T-helper 2 cell treated with Interferon-gamma antibody and Interleukin-4, amounts not matched to agents 5 μg/mL and 100 μg/mL, for 36 hours (primary cell): ENCODE measurements around the gene PLCB1.
"Not testable (repeated sequence)": the region's sequence is repeated elsewhere in the genome, so short reads cannot be mapped to it uniquely, and the experiment has no call there.

Experiments
- DNase-seq: peaks from one replicate; pipeline ENCODE4 v3.0.0; 2021; ENCODE audit warnings: low spot score
- H3K27ac Mint-ChIP-seq: one replicate; pipeline ENCODE4 v1.8.0; 2021; ENCODE audit warnings: mild to moderate bottlenecking, mixed read lengths
- H3K27me3 Mint-ChIP-seq: one replicate; pipeline ENCODE4 v1.8.0; 2021; ENCODE audit warnings: low read depth, mixed read lengths
- H3K36me3 Mint-ChIP-seq: one replicate; pipeline ENCODE4 v1.8.0; 2021; ENCODE audit warnings: low read depth, mixed read lengths
- H3K4me1 Mint-ChIP-seq: one replicate; pipeline ENCODE4 v1.8.0; 2021; ENCODE audit warnings: low read depth, mixed read lengths
- H3K4me3 Mint-ChIP-seq: one replicate; pipeline ENCODE4 v1.8.0; 2022; ENCODE audit warnings: mild to moderate bottlenecking, moderate library complexity, mixed read lengths
- H3K9me3 Mint-ChIP-seq: one replicate; pipeline ENCODE4 v1.8.0; 2021; ENCODE audit warnings: mixed read lengths

Gene PLCB1

DNA sequence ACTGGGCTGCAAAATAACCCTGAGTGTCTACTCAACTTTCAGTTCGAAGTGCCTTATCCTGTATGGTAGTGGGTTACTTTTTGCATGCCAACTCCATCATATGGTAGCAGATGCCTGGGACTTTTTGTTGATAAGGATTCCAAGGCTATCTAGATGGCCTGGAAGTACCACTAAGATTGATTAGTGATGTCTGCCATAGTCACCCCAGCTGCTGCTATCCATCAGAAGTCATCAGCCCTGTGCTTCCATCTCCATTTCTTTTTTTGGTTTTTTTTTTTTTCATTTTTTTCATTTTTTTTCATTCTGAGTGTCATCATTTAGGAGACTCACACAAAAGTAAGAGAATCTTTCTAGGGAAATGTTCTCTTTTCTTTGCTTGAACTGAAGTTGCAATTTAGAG, 719.4 kb downstream of the PLCB1 start:
- H3K9me3 Mint-ChIP-seq, result no peaks in the 10 kb centered on the region
- no peak overlapping the region for H3K4me3 Mint-ChIP-seq
- no peaks in the 10 kb centered on the region for H3K36me3 Mint-ChIP-seq
- DNase-seq, result no peak
- H3K4me1 Mint-ChIP-seq, result no peaks in the 10 kb centered on the region
- H3K27ac Mint-ChIP-seq, result no peak overlapping the region
- H3K27me3 Mint-ChIP-seq, result no peaks in the 10 kb centered on the region

DNA sequence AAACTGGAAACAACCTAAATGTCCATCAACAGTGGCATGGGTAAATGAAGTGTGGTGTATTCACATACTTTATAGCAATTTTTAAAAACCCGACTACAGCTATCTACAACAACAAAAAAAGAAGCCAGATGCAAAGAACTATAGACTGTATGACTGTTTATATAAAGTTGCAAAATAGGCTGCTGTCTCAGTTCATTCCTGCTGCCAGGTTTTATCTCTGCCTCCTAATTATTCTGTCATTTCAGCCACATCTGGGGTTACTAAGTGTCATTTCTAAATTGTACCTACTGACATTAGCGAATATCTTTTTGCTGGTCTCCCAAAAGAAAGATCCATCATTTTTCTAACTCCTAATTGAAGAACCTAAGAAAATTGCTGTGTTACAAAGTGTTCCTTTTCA, 719.9 kb downstream of the PLCB1 start:
- not testable (repeated sequence) for DNase-seq, H3K36me3 Mint-ChIP-seq, H3K27ac Mint-ChIP-seq, H3K4me1 Mint-ChIP-seq, H3K9me3 Mint-ChIP-seq, H3K4me3 Mint-ChIP-seq, H3K27me3 Mint-ChIP-seq

GRCh38 chr20:8853211-8853610, 721.1 kb downstream of the PLCB1 start:
- not testable (repeated sequence) for DNase-seq

DNA sequence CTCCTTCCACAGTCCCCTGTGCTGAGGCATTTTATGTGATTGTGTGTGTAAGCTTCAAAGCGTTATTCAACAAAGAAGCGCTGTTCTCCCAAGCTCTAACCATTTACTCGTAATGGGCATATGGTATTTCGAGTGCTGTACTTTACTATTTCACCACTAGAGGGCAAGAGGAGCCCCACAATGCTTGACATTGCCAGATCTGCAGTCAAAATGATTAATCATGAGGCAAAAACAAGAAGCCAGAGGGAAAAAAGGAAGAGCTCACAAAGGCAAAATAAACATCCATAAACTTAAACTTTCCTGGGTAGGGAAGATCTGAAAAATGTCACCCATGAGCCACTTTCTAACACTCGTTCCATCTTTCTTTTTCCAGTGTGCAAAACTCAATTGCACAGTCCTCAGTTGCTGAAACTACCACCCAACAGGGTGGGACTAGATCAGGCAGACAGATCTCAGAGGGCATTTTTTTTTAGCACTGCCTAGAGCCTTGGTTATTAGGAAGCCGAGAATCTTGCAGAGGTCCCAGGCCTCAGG, 721.8 kb downstream of the PLCB1 start:
- Mint-ChIP-seq H3K9me3 (no peaks in the 10 kb centered on the region), H3K36me3 (no peaks in the 10 kb centered on the region), H3K27ac (no peak overlapping the region), H3K4me3 (no peak overlapping the region), H3K27me3 (no peaks in the 10 kb centered on the region), H3K4me1 (no peaks in the 10 kb centered on the region)
- DNase-seq, result peak; percentile 6

More at GRCh38 chr20:8853211-8853610, 721.1 kb downstream of the PLCB1 start:
- not testable (repeated sequence) for H3K9me3 Mint-ChIP-seq, H3K4me1 Mint-ChIP-seq, H3K27me3 Mint-ChIP-seq, H3K27ac Mint-ChIP-seq, H3K36me3 Mint-ChIP-seq, H3K4me3 Mint-ChIP-seq

DNA sequence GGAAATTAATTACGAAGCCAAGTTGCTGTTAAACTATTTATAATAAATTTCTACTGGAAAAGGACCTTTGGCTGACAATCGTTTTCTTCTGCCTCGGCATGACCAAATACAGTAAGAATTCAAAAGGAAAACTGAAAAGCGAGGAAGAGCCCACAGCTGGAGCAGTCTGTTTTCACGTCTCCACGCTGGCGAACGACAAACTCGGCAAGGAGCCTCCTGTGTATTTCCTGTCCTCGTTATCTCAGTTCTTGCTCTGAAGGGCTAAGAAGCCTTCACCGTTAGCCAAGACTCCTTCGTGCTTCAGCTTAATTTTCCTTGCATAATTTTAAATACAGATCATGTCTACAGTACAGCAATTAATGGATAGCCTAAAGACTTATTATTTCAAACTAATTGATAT, 722.5 kb downstream of the PLCB1 start:
- H3K27me3 Mint-ChIP-seq, result no peaks in the 10 kb centered on the region
- no peak overlapping the region for H3K4me3 Mint-ChIP-seq
- no peaks in the 10 kb centered on the region for H3K4me1 Mint-ChIP-seq
- no peaks in the 10 kb centered on the region for H3K9me3 Mint-ChIP-seq
- no peak for DNase-seq
- H3K27ac Mint-ChIP-seq, result no peak overlapping the region
- no peaks in the 10 kb centered on the region for H3K36me3 Mint-ChIP-seq

DNA sequence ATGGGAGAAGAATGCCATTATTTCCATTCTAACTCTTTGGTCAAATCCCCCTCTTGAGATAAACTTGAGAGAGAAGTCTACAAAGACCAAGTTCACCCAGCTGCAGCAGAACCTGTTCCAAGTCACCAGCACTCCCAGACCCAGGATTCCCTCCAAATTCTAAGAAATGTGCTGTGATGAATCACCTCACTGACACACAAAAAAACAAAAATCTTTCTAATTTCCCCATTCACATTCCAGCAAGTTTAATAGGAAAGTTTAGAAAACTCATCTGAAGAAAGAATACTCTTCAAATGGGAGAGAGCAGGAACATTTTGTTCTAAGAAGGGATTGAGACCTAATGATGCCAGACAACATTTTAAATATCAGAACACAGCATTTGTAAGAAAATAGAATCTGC, 723.2 kb downstream of the PLCB1 start:
- no peak for DNase-seq
- Mint-ChIP-seq H3K9me3 (no peaks in the 10 kb centered on the region), H3K27ac (no peak overlapping the region), H3K27me3 (no peaks in the 10 kb centered on the region), H3K4me1 (no peaks in the 10 kb centered on the region), H3K4me3 (no peak overlapping the region), H3K36me3 (no peaks in the 10 kb centered on the region)

DNA sequence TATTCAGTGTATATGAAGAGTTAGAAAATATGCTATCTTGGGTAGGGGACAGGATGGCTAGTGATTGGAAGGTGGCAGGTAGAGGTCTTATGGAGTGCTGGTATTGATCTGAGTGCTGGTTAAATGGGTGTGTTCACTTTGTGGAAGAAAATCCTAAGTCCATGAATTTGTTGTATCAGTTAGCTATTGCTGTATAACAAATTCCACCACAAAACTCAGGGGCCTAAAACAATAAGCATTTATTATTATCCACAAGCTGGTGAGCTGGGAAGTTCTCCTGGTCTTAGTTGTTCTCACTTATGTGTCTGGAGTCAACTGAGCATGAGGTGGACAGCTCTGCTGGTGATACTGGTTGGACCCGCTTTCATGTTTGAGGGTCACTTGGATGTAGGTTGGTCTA, 724.6 kb downstream of the PLCB1 start:
- H3K36me3 Mint-ChIP-seq, result no peaks in the 10 kb centered on the region
- H3K4me1 Mint-ChIP-seq, result no peaks in the 10 kb centered on the region
- H3K27ac Mint-ChIP-seq, result no peak overlapping the region
- H3K27me3 Mint-ChIP-seq, result no peaks in the 10 kb centered on the region
- no peak for DNase-seq
- no peak overlapping the region for H3K4me3 Mint-ChIP-seq
- H3K9me3 Mint-ChIP-seq, result no peaks in the 10 kb centered on the region

DNA sequence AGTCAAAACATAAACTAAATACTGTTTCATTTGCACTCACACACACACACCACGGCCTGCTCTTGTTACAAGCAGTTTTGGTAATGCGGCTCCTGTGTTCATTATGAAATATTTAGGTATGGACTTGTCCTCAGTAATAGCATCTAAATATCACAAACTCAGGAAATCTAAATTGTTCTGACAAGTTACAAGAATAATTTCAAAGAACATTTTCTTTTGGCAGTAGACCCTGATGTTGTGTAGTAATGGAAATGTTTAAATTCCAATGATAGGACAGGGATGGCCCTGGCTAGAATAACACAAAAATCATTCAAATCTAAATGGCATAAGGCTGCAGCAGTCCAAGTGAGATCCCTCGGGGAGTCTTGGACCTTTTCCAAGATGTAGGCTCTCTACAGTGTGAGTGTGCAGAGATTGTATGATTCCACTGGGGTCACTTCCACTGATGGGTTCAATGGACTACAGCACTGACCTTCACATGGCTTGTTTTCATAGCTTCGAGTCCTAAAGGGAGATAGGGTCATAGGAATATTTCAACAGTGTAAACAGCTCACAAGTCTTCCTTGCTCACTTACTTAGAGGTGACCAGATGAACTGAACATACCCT, 726.2 kb downstream of the PLCB1 start:
- no peak overlapping the region for H3K4me3 Mint-ChIP-seq
- no peak for DNase-seq
- no peak overlapping the region for H3K27ac Mint-ChIP-seq
- no peaks in the 10 kb centered on the region for H3K9me3 Mint-ChIP-seq
- H3K27me3 Mint-ChIP-seq, result no peaks in the 10 kb centered on the region
- H3K4me1 Mint-ChIP-seq, result no peaks in the 10 kb centered on the region
- H3K36me3 Mint-ChIP-seq, result no peaks in the 10 kb centered on the region

GRCh38 chr20:8860011-8860495, 728.0 kb downstream of the PLCB1 start:
- no peaks in the 10 kb centered on the region for H3K4me1 Mint-ChIP-seq
- H3K27me3 Mint-ChIP-seq, result no peaks in the 10 kb centered on the region
- H3K27ac Mint-ChIP-seq, result no peak overlapping the region
- no peaks in the 10 kb centered on the region for H3K9me3 Mint-ChIP-seq
- no peak for DNase-seq
- H3K36me3 Mint-ChIP-seq, result no peaks in the 10 kb centered on the region
- no peak overlapping the region for H3K4me3 Mint-ChIP-seq

DNA sequence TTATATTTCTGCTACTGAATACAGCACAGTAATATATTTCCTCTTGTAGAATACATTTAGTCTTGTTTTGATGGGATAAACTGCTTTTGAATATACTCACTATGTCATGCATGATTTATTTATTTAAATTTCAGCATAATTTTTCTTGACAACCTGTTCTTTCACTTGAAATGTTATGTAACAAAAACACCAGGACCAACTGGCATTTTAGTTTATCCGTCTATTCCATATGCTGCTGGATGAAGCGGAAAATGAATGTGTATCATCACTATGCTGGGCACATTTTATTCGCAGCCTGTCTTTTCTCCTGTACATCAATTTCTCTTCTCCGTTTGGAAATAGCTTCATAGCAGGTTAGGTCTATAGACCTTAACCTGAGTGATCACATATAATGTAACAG, 730.0 kb downstream of the PLCB1 start:
- no peaks in the 10 kb centered on the region for H3K27me3 Mint-ChIP-seq
- no peaks in the 10 kb centered on the region for H3K4me1 Mint-ChIP-seq
- H3K4me3 Mint-ChIP-seq, result no peak overlapping the region
- no peaks in the 10 kb centered on the region for H3K36me3 Mint-ChIP-seq
- no peaks in the 10 kb centered on the region for H3K9me3 Mint-ChIP-seq
- no peak overlapping the region for H3K27ac Mint-ChIP-seq
- no peak for DNase-seq

- Mint-ChIP-seq H3K9me3 (no peaks in the 10 kb centered on the region), H3K27ac (no peak overlapping the region), H3K36me3 (no peaks in the 10 kb centered on the region), H3K27me3 (no peaks in the 10 kb centered on the region), H3K4me3 (no peak overlapping the region), H3K4me1 (no peaks in the 10 kb centered on the region)
- no peak for DNase-seq
These were observed 733.6 kb downstream of the PLCB1 start for GRCh38 chr20:8865636-8866035.

DNA sequence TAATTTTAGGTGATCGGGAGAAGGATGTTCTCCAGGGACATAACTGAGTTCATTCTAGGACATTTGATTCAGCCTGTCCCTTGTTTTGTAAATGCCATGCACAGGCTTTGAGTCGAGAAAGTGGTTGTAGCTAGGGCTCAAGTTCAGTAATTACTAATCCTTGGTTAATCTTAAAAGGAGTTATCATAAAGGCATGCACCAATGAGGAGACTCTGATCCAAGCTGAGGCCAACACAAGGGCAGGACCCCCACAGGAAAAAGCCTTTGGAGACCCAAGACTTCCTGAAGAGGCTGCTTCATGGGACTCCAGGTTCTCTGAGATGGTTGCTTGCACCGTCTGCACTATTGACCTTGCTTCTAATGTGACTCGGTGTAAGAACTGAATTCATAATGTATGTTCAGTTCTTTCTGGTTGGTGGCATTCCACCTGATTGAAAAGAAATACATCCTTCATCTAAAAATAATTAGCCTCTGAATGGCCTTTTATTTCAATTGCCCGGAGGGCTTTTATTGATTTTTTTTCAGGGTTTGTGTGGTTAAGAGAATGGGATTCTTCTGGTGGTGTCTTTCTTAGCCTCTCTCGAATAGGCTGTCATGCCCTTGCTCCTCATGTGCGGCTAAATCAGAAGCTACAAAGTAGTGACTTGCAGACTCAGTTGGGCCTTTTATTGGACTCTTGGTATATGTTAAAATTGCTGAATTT, 735.1 kb downstream of the PLCB1 start:
- Mint-ChIP-seq H3K36me3 (no peaks in the 10 kb centered on the region), H3K4me1 (no peaks in the 10 kb centered on the region), H3K4me3 (no peak overlapping the region), H3K27ac (no peak overlapping the region), H3K9me3 (no peaks in the 10 kb centered on the region), H3K27me3 (no peaks in the 10 kb centered on the region)
- DNase-seq, result no peak

- no peaks in the 10 kb centered on the region for H3K36me3 Mint-ChIP-seq
- H3K9me3 Mint-ChIP-seq, result no peaks in the 10 kb centered on the region
- no peaks in the 10 kb centered on the region for H3K27me3 Mint-ChIP-seq
- no peak for DNase-seq
- H3K4me1 Mint-ChIP-seq, result no peaks in the 10 kb centered on the region
- H3K4me3 Mint-ChIP-seq, result no peak overlapping the region
- H3K27ac Mint-ChIP-seq, result no peak overlapping the region
These were observed 738.6 kb downstream of the PLCB1 start for GRCh38 chr20:8870652-8871051.

DNA sequence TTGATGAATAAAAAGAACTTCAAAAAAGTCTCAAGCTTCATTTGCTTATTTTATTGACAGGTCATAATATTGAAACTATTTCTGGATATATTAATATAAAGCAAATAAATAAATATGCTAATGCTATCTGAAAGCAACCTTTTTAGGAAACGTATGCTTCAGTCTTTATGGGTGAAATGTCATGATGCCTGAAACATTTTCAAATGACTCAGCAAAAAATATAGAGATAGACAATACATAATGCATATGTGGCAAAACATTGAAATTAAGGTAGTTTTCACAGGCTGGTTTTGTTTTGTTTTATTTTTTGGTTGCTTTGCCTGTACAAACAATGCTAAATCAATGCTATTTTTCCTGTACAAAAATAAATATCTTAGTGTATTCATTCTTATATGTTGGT, 742.4 kb downstream of the PLCB1 start:
- no peaks in the 10 kb centered on the region for H3K36me3 Mint-ChIP-seq
- H3K4me1 Mint-ChIP-seq, result no peaks in the 10 kb centered on the region
- H3K27me3 Mint-ChIP-seq, result no peaks in the 10 kb centered on the region
- H3K4me3 Mint-ChIP-seq, result no peak overlapping the region
- H3K9me3 Mint-ChIP-seq, result no peaks in the 10 kb centered on the region
- DNase-seq, result no peak
- H3K27ac Mint-ChIP-seq, result no peak overlapping the region

DNA sequence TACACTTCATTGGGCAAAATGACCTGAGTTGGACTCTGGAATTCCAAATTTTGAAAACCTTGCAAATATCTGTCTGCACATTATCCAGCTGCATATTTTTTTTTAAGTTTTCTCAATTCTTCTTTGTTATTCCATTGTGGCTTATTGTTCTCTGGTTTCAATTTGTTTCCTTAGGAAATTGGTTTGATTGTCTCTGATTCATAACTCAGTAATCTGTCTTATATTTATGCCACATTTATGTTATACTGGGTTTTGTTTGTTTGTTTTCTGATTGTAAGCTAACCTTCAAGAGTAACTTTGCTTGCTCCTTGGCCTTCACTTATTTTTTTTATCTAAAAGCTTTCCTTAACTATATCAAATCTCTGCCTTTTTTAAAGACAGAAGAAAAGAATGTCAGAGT, 743.5 kb downstream of the PLCB1 start:
- Mint-ChIP-seq H3K27me3 (no peaks in the 10 kb centered on the region), H3K4me1 (no peaks in the 10 kb centered on the region), H3K36me3 (no peaks in the 10 kb centered on the region), H3K4me3 (no peak overlapping the region), H3K27ac (no peak overlapping the region), H3K9me3 (no peaks in the 10 kb centered on the region)
- DNase-seq, result no peak
